Stimulated activated CD8-positive, alpha-beta memory T cell treated with anti-CD3 and anti-CD28 coated beads, Interleukin-4, amount 100 ng/mL, for 24 hours (primary cell): ENCODE measurements around the gene RPS4Y1.

Experiments used
- DNase-seq: peaks from one replicate; pipeline ENCODE4 v3.0.0-alpha.2; 2020; ENCODE audit warnings: low read depth

RPS4Y1 gene

DNA sequence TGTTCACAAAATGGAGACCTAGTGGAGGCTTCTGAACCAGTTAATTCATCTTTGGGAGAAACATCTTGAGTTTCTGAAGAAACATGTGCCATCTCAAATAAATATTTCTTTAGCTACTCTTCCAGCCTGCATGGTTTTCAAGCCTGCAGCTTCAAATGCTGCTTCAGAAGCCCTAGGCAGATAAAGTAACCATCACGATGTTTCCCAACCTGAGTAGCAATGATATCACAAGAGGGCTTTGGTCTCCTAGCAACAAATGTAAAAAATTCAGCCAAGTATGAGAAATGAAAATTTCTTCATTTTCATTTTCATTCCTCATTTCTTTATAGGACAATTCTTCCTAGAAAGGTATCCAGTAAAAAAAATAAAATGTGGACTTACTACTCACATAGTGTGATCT lies 42.2 kb downstream of the RPS4Y1 start:
- DNase-seq: no peak

DNA sequence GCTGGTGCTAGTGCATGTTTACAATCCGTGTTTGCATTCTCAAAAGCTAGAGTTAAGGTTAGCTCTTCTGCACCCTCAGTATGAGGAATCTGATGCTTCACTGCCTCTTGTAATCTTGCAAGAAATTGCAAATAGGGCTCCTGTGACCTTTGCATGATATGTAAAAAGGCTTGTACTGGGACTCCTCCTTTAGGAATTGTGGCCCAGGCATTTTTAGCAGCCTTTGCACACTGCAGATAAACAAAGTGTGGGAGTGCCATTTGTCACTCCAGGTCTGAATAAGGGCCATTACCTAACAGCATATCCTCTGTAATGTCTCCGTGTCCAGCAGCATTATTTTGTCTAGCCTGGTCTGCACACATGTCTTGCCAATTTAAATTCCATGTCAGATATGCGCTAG lies 44.5 kb downstream of the RPS4Y1 start:
- no peak for DNase-seq

DNA sequence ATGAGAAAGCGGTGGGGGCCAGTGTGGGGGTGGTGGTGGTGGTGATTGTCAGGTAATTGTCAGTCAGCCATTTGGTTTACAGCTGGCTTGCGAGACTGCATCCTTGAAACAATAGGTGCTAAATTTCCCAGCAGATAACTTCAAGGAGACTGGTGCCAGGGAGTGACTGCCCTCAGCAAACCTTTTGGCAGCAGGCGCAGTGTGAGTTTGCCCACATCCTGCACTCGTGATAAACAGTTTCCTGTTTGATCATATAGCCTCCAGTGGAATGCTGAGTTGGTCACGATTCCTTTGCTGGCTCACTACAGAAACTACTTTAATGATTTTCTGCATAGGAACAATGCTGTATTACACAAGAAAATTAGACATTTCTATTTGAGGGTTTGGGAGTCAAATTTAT lies 46.0 kb downstream of the RPS4Y1 start:
- no peak for DNase-seq

DNA sequence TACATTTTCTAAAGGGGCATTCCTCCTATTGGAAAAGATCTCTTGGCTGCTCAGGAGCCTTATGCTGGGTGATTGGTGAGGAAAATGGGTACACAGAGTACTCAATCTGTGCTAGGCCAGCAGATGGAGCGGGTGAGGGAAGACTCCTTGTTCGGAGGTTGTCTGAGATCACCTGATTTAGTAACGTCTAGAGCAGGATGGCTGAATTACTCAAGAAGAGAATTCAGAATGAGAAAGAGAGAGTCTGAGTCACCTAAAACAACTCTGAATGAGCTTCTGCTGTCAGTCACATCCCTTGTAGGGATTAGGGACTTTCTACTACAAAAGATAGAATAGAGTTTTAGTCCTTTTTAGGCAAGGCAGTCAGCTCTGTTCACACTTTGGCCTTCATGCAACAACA lies 46.6 kb downstream of the RPS4Y1 start:
- no peak for DNase-seq

DNA sequence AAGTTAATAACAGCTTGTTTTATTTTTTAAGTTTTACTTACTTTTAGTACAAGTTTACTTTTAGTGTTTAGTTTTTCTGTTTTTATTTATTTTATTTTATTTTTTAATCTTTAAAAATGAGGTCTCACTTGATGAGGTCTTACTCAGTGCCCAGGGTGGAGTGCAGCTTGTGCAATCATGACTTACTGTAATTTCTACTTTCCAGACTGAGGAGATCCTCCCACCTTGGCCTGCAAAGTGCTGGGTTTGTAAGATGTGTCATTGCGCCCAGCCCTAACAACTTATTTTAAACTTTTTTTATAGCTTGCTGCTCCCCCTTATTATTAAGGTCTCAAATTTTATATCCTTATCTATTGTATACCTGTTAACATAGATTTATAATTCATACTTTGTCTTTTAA lies 52.1 kb downstream of the RPS4Y1 start:
- no peak for DNase-seq

DNA sequence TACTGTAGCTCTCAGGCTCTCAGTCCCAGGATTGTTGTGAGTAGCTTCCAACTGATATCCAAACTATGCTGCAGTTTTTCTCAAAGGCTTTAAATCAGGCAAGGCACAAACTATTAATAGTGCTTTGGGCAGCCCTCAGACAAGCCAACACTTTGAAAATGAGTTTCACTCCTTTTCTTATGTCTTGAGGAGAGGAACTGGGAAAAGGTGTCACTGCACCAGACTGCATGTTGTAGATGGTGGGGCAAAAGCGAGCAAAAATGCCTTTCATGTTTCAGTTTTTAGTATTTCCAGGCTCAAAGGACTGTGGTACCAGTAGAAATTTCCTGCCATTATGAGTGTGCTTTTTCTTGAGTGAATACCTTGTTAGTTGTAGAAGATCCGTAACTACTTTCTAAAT lies 54.6 kb downstream of the RPS4Y1 start:
- DNase-seq: no peak

DNA sequence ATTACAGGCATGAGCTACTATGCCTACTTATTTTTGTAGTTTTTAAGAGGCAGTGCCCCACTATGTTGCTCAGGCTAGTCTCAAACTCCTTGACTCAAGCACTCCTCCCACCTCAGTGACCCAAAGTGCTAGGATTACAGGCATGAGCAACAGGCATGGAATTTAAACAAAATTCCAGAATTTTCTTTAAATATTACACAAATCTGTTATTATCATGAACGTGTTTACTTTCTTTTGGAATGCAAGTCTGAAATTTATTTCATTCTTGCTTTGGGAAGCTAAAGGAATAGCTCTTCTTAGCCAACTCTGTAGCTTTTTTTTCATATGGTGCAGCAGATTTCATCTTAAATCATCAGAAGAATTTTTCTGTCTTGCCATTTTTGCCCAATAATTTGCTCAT lies 66.0 kb downstream of the RPS4Y1 start:
- no peak for DNase-seq

DNA sequence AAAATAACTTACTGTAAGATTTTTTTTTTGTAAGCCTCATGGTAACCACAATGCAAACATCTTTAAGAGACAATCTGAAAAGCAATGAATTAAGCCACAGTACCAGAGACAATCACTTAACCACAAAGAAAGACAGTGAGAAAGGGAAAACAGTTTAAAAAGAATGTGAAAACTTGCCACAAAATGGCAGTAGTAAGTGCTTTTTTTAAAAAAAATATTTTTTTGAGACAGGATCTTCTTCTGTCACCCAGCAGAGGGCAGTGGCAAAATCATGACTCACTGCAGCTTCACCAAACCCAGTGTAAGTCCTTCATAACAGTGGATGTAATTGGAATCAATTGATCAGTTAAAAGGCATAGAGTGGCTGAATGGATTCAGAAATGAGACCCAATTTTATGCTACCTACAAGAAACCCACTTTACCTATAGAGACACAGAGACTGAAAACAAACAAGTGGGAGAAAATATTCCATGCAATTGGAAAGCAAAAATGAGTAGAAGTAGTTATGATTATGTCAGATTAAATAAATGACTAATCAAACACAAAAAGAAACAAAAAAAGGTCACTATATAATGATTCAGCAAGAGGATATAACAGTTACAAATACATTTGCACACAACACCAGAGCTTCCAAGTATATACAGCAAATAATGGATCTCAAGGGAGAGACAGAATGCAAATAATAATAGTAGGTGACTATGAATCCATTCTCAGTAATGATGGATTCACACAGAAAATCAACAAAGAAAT lies 71.8 kb downstream of the RPS4Y1 start:
- no peak for DNase-seq
